Left forelimb (tissue), 1 donor: ENCODE results near the gene AR.
"Not testable (repeated sequence)": the region's sequence is repeated elsewhere in the genome, so short reads cannot be mapped to it uniquely, and the experiment has no call there.

Source experiments
- DNase-seq: peaks from one replicate; pipeline ENCODE4 v3.0.0-alpha.2; 2018; ENCODE audit warnings: low spot score

Gene AR

GRCh38 chrX:67624325-67624724 lies 80.5 kb downstream of the AR start:
- no peak for DNase-seq

- DNase-seq, result no peak
Observed at GRCh38 chrX:67635424-67635823, 91.6 kb downstream of the AR start.

GRCh38 chrX:67636532-67636931 lies 92.7 kb downstream of the AR start:
- DNase-seq, result no peak

GRCh38 chrX:67637293-67637692 lies 93.5 kb downstream of the AR start:
- DNase-seq, result not testable (repeated sequence)

- DNase-seq, result no peak
Observed at GRCh38 chrX:67648361-67648760, 104.5 kb downstream of the AR start.

- DNase-seq, result no peak
Observed at GRCh38 chrX:67651437-67652142, 107.8 kb downstream of the AR start.

GRCh38 chrX:67652543-67652942 lies 108.7 kb downstream of the AR start:
- no peak for DNase-seq

- DNase-seq, result no peak
Observed at GRCh38 chrX:67654301-67654700, 110.5 kb downstream of the AR start.

GRCh38 chrX:67665583-67665982 lies 121.8 kb downstream of the AR start:
- DNase-seq, result no peak

GRCh38 chrX:67670717-67671116 lies 126.9 kb downstream of the AR start:
- not testable (repeated sequence) for DNase-seq

- DNase-seq, result no peak
Observed at GRCh38 chrX:67673741-67674274, 130.0 kb downstream of the AR start.

- DNase-seq, result no peak
Observed at GRCh38 chrX:67674741-67675140, 130.9 kb downstream of the AR start.

- no peak for DNase-seq
Observed at GRCh38 chrX:67684136-67684535, 140.3 kb downstream of the AR start.

GRCh38 chrX:67692246-67692645 lies 148.4 kb downstream of the AR start:
- DNase-seq, result no peak

- no peak for DNase-seq
Observed at GRCh38 chrX:67693928-67694327, 150.1 kb downstream of the AR start.

GRCh38 chrX:67697452-67697851 lies 153.6 kb downstream of the AR start:
- DNase-seq, result no peak

GRCh38 chrX:67700602-67701001 lies 156.8 kb downstream of the AR start:
- no peak for DNase-seq

- DNase-seq, result no peak
Observed at GRCh38 chrX:67714004-67714403, 170.2 kb downstream of the AR start.

GRCh38 chrX:67717571-67717970 lies 173.8 kb downstream of the AR start:
- no peak for DNase-seq

GRCh38 chrX:67718926-67719325 lies 175.1 kb downstream of the AR start:
- no peak for DNase-seq

GRCh38 chrX:67720344-67720743 lies 176.5 kb downstream of the AR start:
- no peak for DNase-seq

- DNase-seq, result no peak
Observed at GRCh38 chrX:67721321-67721720, 177.5 kb downstream of the AR start.

- no peak for DNase-seq
Observed at GRCh38 chrX:67723580-67724351, 179.9 kb downstream of the AR start.
